DND-41 (cell line): ENCODE data around the gene PHF20.

Experiments used
- ATAC-seq: fragments of 200-7000 bp; cut with Tn5 transposase; 3 replicates; pipeline ENCODE4 v1.9.1; 2021; ENCODE audit warnings: low read depth; ENCODE audit not compliant: insufficient read depth
- DNase-seq: peaks from one replicate; pipeline ENCODE4 v3.0.0-alpha.2; 2020
- H2AFZ ChIP-seq: 2 replicates; pipeline ENCODE4 v1.6.0; 2012; ENCODE audit warnings: low read depth, low read length
- H3K27ac ChIP-seq: 2 replicates; pipeline ENCODE4 v1.5.1; 2012; ENCODE audit warnings: low read length, inconsistent platforms
- H3K27me3 ChIP-seq: fragments of 200-600 bp; sonication (generic); 2 replicates; pipeline ENCODE4 v1.6.0; 2012; ENCODE audit warnings: low read length, mild to moderate bottlenecking, inconsistent platforms; ENCODE audit not compliant: insufficient read depth, poor library complexity
- H3K36me3 ChIP-seq: 2 replicates; pipeline ENCODE4 v1.5.1; 2012; ENCODE audit warnings: low read length, inconsistent platforms; ENCODE audit not compliant: insufficient read depth
- H3K4me1 ChIP-seq: 2 replicates; pipeline ENCODE4 v1.5.1; 2012; ENCODE audit warnings: mild to moderate bottlenecking, low read length; ENCODE audit not compliant: insufficient read depth
- H3K4me2 ChIP-seq: 2 replicates; pipeline ENCODE4 v1.6.0; 2012; ENCODE audit warnings: mild to moderate bottlenecking, moderate library complexity, low read length, inconsistent platforms; ENCODE audit not compliant: insufficient read depth
- H3K4me3 ChIP-seq, 2 experiments: fragments of 200-600 bp in 1 of 2; shearing (Covaris generic) in 1 of 2; 2 replicates each; pipeline ENCODE4 v1.5.1; 2012 to 2016; ENCODE audit warnings: inconsistent platforms in 2 of 2, low read length in 2 of 2, mild to moderate bottlenecking in 2 of 2, low read depth in 1 of 2, moderate library complexity in 1 of 2
- H3K79me2 ChIP-seq: 2 replicates; pipeline ENCODE4 v1.6.0; 2012; ENCODE audit warnings: low read length, inconsistent platforms; ENCODE audit not compliant: insufficient read depth
- H3K9ac ChIP-seq: 2 replicates; pipeline ENCODE4 v1.6.0; 2012; ENCODE audit warnings: low read depth, mild to moderate bottlenecking, inconsistent platforms, low read length, moderate library complexity
- H3K9me3 ChIP-seq: 2 replicates; pipeline ENCODE4 v1.5.1; 2012; ENCODE audit warnings: low read length, moderate library complexity, mild to moderate bottlenecking, inconsistent platforms; ENCODE audit not compliant: insufficient read depth, severe bottlenecking
- H4K20me1 ChIP-seq: 2 replicates; pipeline ENCODE4 v1.6.0; 2012; ENCODE audit warnings: low read length; ENCODE audit not compliant: insufficient read depth
- EZH2 ChIP-seq: IDR thresholded peaks from 3 replicates; pipeline ENCODE4 v1.6.1; 2012; ENCODE audit warnings: borderline replicate concordance, low read depth, mild to moderate bottlenecking, moderate library complexity, low read length, inconsistent platforms; ENCODE audit not compliant: severe bottlenecking
- TF ChIP-seq, protein P1 (sequence below): IDR thresholded peaks from 2 replicates; pipeline ENCODE4 v1.5.1; 2012; ENCODE audit warnings: borderline replicate concordance, low read length, moderate library complexity, mild to moderate bottlenecking; ENCODE audit not compliant: poor library complexity, severe bottlenecking; ENCODE audit errors: extremely low read depth

Gene PHF20

DNA sequence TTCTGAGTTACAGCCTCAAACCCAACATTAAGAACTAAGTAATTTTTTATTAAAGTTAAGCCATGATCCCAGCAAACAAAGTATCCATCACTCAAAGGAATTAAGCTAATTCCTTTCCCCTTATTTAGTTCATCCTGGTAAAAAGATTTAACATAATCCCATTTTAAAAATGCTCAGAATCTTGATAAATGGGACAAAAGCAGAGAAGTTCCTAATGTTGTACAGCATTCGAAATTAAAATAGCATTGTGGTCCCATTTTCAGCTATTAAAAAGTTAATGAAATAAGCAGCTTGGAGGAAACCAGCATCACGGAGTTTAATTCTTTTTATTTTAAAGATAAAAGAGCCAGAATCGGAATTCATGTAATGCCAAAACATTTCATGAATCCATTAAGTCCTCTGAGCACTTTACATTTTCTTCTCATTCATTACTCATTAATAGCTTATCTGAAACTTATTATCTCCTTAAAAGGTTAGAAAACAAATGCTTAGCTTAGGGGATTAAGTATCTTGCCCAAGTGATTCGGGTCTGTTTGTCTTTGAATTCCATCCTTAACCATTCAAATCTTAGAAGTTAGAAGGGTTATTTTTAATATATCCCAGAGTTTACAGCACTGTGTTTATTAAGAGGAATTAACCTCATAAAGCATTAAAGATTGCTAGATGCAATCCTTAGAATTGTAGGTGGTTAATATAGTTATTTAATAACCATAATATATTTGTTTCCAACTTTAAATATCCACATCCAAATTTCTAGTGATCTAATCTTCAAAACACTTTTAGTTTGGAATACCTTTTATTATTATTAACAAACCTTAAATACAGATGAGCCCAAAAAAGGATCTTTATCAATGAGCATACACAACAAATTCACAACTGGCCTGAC, 41.0 kb upstream of the PHF20 start:
- H3K9ac ChIP-seq, result no peak overlapping the region
- no peaks in the 10 kb centered on the region for H3K9me3 ChIP-seq
- H3K4me2 ChIP-seq, result peak overlapping the region; percentile 9; the same call in 1 of the 2 replicates
- peaks cover 97% of the 10 kb centered on the region for H4K20me1 ChIP-seq
- ATAC-seq, result no peak
- H3K79me2 ChIP-seq, result peaks cover 99% of the 10 kb centered on the region
- H2AFZ ChIP-seq, result no peak overlapping the region
- peaks cover 99% of the 10 kb centered on the region for H3K36me3 ChIP-seq
- no peaks in the 10 kb centered on the region for H3K27me3 ChIP-seq
- DNase-seq, result no peak
- peaks cover 46% of the 10 kb centered on the region for H3K4me1 ChIP-seq
- no peak overlapping the region for H3K4me3 ChIP-seq
- no peak for TF ChIP-seq EZH2
- TF ChIP-seq, protein P1, sequence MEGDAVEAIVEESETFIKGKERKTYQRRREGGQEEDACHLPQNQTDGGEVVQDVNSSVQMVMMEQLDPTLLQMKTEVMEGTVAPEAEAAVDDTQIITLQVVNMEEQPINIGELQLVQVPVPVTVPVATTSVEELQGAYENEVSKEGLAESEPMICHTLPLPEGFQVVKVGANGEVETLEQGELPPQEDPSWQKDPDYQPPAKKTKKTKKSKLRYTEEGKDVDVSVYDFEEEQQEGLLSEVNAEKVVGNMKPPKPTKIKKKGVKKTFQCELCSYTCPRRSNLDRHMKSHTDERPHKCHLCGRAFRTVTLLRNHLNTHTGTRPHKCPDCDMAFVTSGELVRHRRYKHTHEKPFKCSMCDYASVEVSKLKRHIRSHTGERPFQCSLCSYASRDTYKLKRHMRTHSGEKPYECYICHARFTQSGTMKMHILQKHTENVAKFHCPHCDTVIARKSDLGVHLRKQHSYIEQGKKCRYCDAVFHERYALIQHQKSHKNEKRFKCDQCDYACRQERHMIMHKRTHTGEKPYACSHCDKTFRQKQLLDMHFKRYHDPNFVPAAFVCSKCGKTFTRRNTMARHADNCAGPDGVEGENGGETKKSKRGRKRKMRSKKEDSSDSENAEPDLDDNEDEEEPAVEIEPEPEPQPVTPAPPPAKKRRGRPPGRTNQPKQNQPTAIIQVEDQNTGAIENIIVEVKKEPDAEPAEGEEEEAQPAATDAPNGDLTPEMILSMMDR, result no peak
- H3K27ac ChIP-seq, result no peak overlapping the region

DNA sequence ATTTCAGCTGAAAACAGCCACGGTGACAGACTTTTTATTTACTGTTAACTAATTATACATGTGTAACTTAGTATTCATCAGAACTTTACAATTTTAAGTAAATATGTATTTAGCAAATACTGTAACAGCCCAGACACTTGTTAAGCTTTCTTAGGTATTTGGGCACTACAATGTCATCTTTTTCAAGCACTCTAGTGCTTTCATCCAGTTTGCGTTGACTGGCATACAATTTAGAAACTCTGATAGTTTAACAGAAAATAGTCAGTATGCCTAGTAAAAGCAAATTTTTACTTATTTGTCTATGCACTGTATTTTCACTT, 40.4 kb upstream of the PHF20 start:
- Histone ChIP-seq H3K9ac (no peak overlapping the region), H3K27me3 (no peaks in the 10 kb centered on the region), H3K36me3 (peaks cover 99% of the 10 kb centered on the region), H3K9me3 (no peaks in the 10 kb centered on the region), H3K4me1 (peaks cover 51% of the 10 kb centered on the region), H3K4me3 (no peak overlapping the region), H4K20me1 (peaks cover 97% of the 10 kb centered on the region), H2AFZ (no peak overlapping the region), H3K27ac (no peak overlapping the region), H3K79me2 (peaks cover 99% of the 10 kb centered on the region), H3K4me2 (peak overlapping the region; percentile 15; the same call in 1 of the 2 replicates)
- no peak for ATAC-seq
- no peak for DNase-seq
- TF ChIP-seq, protein P1, result no peak
- no peak for TF ChIP-seq EZH2

DNA sequence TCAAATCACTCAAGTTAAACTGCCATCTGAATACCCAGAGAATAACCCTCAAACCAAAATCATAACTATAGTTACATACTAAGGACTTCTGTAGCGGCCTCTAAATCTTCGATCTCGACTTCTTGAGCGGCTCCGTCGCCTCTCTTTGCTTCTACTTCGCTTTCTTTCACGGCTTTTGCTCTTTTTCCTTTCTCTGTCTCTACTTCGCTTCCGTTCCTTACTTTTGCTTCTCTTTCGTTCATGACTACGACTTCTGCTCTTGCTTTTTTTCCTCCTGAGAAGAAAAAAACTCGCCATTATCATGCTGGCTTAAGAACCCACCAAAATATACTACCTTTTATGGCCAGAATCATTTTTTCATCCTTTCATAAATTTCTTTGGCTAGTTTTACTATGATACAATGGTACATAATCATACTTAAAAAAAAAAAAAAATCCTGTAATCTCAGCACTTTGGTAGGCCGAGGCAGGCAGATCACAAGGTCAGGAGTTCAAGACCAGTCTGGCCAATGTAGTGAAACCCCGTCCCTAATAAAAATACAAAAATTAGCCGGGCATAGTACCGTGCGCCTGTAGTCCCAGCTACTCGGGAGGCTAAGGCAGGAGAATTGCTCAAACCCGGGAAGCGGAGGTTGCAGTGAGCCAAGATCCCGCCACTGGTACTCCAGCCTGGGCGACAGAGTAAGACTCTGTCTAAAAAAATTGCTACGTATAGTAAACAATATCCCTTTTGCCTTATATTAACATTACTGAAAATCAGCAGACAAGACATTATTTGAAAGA, 39.8 kb upstream of the PHF20 start:
- Histone ChIP-seq H3K4me2 (peak overlapping the region; percentile 89; the same call in 1 of the 2 replicates), H3K27ac (no peak overlapping the region), H4K20me1 (peaks cover 97% of the 10 kb centered on the region), H3K27me3 (no peaks in the 10 kb centered on the region), H3K9me3 (no peaks in the 10 kb centered on the region), H3K4me1 (peaks cover 57% of the 10 kb centered on the region), H2AFZ (no peak overlapping the region), H3K9ac (no peak overlapping the region), H3K36me3 (peaks cover 99% of the 10 kb centered on the region), H3K79me2 (peaks cover 99% of the 10 kb centered on the region), H3K4me3 (no peak overlapping the region; a peak in 1 of 4 replicates)
- DNase-seq (no peak), ATAC-seq (no peak)
- TF ChIP-seq EZH2, result no peak
- TF ChIP-seq, protein P1, result no peak
